Measurements from ENCODE around the gene ZNF248. TPM values are rescaled to one million over a fixed set of nuclear protein-coding genes. Genes with fewer than 3 reads are reported as not detected.
A peak's percentile ranks its signal among the peaks of the same experiment; 100 is the strongest.

The ZNF248 gene
- total RNA-seq, result 3.9 and 5.4 TPM in 2 replicates
- long read RNA-seq, full-length matches to known transcripts, result 6 of 16 reads
- long read RNA-seq, partial matches to known transcripts, result 3 of 16 reads
- long read RNA-seq, other reads (novel, unspliced or antisense), result 7 of 16 reads

DNA sequence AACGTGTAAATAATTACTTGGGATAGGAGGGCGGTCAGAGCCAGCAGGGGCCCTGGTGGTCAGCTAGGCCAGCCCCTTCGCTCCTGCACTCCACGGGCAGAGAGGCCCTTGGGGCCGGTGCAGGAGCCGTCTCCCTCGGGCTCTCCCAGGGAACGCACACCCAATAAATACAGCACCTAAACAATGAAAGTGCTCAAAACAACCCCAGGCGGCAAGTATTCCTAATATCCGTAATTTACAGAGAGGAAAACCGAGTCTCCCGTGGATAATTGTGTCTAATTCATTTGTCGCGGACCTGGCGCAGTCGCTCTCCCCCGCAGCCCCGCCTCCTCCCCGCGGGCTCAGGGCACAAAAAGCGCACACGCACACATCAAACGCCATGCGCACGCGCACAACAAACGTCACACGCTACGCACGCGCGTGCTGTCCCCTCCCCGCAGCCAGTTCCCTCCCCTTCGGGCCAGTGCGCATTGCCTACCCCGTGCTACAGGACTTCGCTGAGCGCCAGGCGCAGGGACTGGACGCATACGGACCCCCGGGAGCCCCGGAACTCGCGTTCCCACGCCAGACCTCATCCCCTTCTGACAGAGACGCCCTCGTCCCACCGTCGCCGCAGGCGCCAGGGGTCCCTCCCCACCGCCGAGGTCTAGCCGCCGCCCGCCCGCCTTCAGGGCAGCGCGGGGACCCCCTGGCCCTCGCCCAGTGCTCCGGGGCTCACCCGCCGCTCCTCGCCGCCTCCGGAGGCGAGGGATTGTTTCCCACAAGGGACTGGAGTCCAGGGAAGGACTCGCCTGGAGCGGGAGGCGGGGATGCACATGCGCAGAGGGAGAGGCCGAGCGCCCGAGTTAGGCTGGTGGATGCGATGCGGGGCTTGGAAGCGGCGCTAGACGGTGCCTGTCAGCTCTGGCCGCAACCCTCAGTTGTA, at the start of gene ZNF248:
TSS of gene ZNF248 (minus strand) at position 324 of the 925 bp plus-strand sequence. CDS start 1,300 bp downstream, outside the sequence.
- Mint-ChIP-seq H3K27ac (ENCODE audit: unreplicated experiment) (peak within 1 kb of the TSS; percentile 82), H3K27me3 (ENCODE audit: unreplicated experiment) (no peaks in the 10 kb centered on the region), H3K4me1 (ENCODE audit: unreplicated experiment) (peaks cover 11% of the 10 kb centered on the region), H3K9me3 (ENCODE audit: unreplicated experiment) (peaks cover 29% of the 10 kb centered on the region), H3K4me3 (ENCODE audit: unreplicated experiment) (peak within 1 kb of the TSS; percentile 78), H3K36me3 (ENCODE audit: unreplicated experiment) (peaks cover 2% of the 10 kb centered on the region)
- peak; percentile 93 for DNase-seq (ENCODE audit: extremely low spot score, unreplicated experiment)
- TF ChIP-seq, protein P1, sequence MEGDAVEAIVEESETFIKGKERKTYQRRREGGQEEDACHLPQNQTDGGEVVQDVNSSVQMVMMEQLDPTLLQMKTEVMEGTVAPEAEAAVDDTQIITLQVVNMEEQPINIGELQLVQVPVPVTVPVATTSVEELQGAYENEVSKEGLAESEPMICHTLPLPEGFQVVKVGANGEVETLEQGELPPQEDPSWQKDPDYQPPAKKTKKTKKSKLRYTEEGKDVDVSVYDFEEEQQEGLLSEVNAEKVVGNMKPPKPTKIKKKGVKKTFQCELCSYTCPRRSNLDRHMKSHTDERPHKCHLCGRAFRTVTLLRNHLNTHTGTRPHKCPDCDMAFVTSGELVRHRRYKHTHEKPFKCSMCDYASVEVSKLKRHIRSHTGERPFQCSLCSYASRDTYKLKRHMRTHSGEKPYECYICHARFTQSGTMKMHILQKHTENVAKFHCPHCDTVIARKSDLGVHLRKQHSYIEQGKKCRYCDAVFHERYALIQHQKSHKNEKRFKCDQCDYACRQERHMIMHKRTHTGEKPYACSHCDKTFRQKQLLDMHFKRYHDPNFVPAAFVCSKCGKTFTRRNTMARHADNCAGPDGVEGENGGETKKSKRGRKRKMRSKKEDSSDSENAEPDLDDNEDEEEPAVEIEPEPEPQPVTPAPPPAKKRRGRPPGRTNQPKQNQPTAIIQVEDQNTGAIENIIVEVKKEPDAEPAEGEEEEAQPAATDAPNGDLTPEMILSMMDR (IDR thresholded peaks at IDR 0.05), result no peak

DNA sequence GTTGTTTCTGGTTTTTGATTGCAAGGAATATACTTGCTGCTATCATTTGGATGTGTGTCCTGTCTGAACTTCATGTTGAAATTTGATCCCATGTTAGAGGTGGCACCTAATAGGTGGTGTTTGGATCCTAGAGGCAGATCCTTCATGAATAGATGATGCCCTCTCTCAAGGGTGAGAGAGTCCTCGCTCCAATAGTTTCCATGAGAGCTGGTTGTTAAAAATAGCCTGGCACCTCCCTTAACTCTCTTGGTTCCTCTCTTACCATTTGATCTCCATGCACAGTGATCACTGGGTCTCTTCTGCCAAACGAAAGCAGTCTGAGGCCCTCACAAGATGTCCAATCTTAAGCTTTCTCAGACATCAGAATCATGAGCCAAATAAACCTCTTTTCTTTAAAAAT, 49.0 kb upstream of the ZNF248 start:
- no peak overlapping the region for H3K27ac Mint-ChIP-seq (ENCODE audit: unreplicated experiment)
- no peak for DNase-seq (ENCODE audit: extremely low spot score, unreplicated experiment)
- no peaks in the 10 kb centered on the region for H3K4me1 Mint-ChIP-seq (ENCODE audit: unreplicated experiment)
- H3K4me3 Mint-ChIP-seq (ENCODE audit: unreplicated experiment), result no peak overlapping the region
- H3K36me3 Mint-ChIP-seq (ENCODE audit: unreplicated experiment), result no peaks in the 10 kb centered on the region
- H3K9me3 Mint-ChIP-seq (ENCODE audit: unreplicated experiment), result peaks cover 30% of the 10 kb centered on the region
- TF ChIP-seq, protein P1 (IDR thresholded peaks at IDR 0.05), result no peak
- no peaks in the 10 kb centered on the region for H3K27me3 Mint-ChIP-seq (ENCODE audit: unreplicated experiment)

DNA sequence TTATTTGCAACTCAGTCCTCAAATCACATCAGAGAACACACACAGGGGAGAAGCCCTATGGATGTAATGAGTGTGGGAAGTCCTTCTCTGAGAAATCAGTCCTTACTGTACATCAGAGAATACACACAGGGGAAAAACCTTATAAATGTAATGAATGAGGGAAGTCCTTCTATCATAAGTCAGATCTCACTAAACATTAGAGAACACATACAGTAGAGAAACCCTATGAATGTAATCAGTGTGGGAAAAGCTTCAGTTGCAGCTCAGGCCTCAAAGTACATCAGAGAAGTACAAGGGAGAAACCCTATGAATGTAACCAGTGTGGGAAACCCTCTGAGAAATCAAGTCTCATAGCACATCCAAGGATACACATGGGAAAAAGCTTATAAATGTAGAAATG, 39.0 kb upstream of the ZNF248 start:
- no peaks in the 10 kb centered on the region for H3K27me3 Mint-ChIP-seq (ENCODE audit: unreplicated experiment)
- no peak for DNase-seq (ENCODE audit: extremely low spot score, unreplicated experiment)
- H3K4me3 Mint-ChIP-seq (ENCODE audit: unreplicated experiment), result no peak overlapping the region
- no peaks in the 10 kb centered on the region for H3K4me1 Mint-ChIP-seq (ENCODE audit: unreplicated experiment)
- H3K9me3 Mint-ChIP-seq (ENCODE audit: unreplicated experiment), result peaks cover 28% of the 10 kb centered on the region
- no peaks in the 10 kb centered on the region for H3K36me3 Mint-ChIP-seq (ENCODE audit: unreplicated experiment)
- no peak overlapping the region for H3K27ac Mint-ChIP-seq (ENCODE audit: unreplicated experiment)
- TF ChIP-seq, protein P1 (IDR thresholded peaks at IDR 0.05), result no peak

DNA sequence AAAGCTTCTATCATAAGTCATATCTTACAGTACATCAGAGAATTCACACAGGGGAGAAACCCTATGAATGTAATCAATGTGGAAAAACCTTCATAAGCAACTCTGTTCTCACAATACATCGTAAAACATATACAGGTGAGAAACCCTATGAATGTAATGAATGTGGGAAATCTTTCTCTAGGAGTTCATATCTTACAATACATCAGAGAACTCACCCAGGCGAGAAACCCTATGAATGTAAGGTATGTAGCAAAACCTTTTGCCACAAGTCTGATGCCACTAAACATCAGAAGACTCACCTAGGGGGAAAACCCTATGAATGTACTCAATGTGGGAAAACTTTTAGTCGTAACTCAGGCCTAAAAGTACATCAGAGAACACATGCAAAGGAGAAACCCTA, 38.3 kb upstream of the ZNF248 start:
- H3K27ac Mint-ChIP-seq (ENCODE audit: unreplicated experiment), result no peak overlapping the region
- TF ChIP-seq, protein P1 (IDR thresholded peaks at IDR 0.05), result no peak
- H3K4me1 Mint-ChIP-seq (ENCODE audit: unreplicated experiment), result no peaks in the 10 kb centered on the region
- H3K27me3 Mint-ChIP-seq (ENCODE audit: unreplicated experiment), result no peaks in the 10 kb centered on the region
- H3K4me3 Mint-ChIP-seq (ENCODE audit: unreplicated experiment), result no peak overlapping the region
- no peaks in the 10 kb centered on the region for H3K36me3 Mint-ChIP-seq (ENCODE audit: unreplicated experiment)
- H3K9me3 Mint-ChIP-seq (ENCODE audit: unreplicated experiment), result peaks cover 35% of the 10 kb centered on the region
- DNase-seq (ENCODE audit: extremely low spot score, unreplicated experiment), result no peak

DNA sequence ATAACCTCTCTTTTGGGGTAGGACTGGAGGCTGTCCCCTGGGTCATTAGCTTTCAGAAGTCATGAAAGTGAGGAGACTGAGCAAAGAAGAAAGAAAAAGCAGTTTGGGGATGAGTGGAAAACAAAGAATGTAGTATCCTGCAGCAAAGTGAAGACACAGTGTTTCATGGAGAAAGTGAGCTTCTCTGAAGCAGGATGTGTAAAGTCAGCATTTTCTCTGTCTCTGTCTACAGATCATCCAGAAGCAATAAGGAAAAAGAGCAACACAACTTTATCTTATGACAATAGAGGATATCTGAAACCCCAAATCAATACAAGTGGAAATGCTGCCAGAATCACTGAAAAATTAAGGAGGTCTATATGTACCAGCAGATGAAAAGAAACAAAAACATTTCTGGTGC, 28.4 kb upstream of the ZNF248 start:
- no peak overlapping the region for H3K4me3 Mint-ChIP-seq (ENCODE audit: unreplicated experiment)
- H3K9me3 Mint-ChIP-seq (ENCODE audit: unreplicated experiment), result peaks cover 52% of the 10 kb centered on the region

More for the DNA sequence above, 28.4 kb upstream of the ZNF248 start:
- DNase-seq (ENCODE audit: extremely low spot score, unreplicated experiment), result no peak
- TF ChIP-seq, protein P1 (IDR thresholded peaks at IDR 0.05), result no peak
- Mint-ChIP-seq H3K27ac (ENCODE audit: unreplicated experiment) (no peak overlapping the region), H3K4me1 (ENCODE audit: unreplicated experiment) (no peaks in the 10 kb centered on the region), H3K36me3 (ENCODE audit: unreplicated experiment) (no peaks in the 10 kb centered on the region), H3K27me3 (ENCODE audit: unreplicated experiment) (no peaks in the 10 kb centered on the region)

Data from osteocyte (in vitro differentiated cells).